Endothelial cell of umbilical vein (primary cell): ENCODE results near the gene CORO7. TPM values are rescaled to one million over a fixed set of nuclear protein-coding genes. Genes with fewer than 3 reads are reported as not detected.

Source experiments
- BruUV-seq: library from RNA; stranded (reverse); fragments of 400-500 nt; replicated peaks from 2 replicates; lab custom pipeline; 2021; lab: Mats Ljungman, UMichigan
- CTCF ChIA-PET: fragments of 300-600, 350-600 bp; sonication (Branson Sonifier 250); formaldehyde crosslinking; loops from one replicate; lab custom pipeline; 2021; ENCODE audit warnings: antibody characterized with exemption, inconsistent platforms; lab: Charles Lee
- POLR2A ChIA-PET: fragments of 300-600, 350-600 bp; sonication (Branson Sonifier 250); formaldehyde crosslinking; loops from one replicate; lab custom pipeline; 2021; ENCODE audit warnings: antibody characterized with exemption, inconsistent platforms; lab: Charles Lee
- DNase-seq: peaks from one replicate; pipeline ENCODE4 v3.0.0-alpha.2; 2011; ENCODE audit warnings: low read depth, low spot score
- FAIRE-seq: peaks from 2 replicates; lab custom pipeline; 2011; peaks lifted over from hg19 to GRCh38; lab: Jason Lieb, UNC
- H2AFZ ChIP-seq: 2 replicates; pipeline ENCODE4 v1.6.0; 2012; ENCODE audit warnings: low read depth, low read length, control low read depth, inconsistent platforms
- H3K27ac ChIP-seq: 2 replicates; pipeline ENCODE4 v1.5.1; 2011; ENCODE audit warnings: low read depth, mild to moderate bottlenecking, control low read depth, low read length, moderate library complexity; ENCODE audit not compliant: insufficient read depth
- H3K27me3 ChIP-seq, 2 experiments: 2 replicates each; pipeline versions ENCODE4 v1.6.0 to v1.6.1; 2011; ENCODE audit warnings: low read length in 2 of 2, mixed read lengths in 1 of 2; ENCODE audit not compliant: control insufficient read depth in 2 of 2, insufficient read depth in 2 of 2
- H3K36me3 ChIP-seq, 2 experiments: 2 replicates in 1 of 2; 3 replicates in 1 of 2; pipeline ENCODE4 v1.5.1; 2011; ENCODE audit warnings: low read length in 2 of 2, mild to moderate bottlenecking in 1 of 2, moderate library complexity in 1 of 2; ENCODE audit not compliant: control insufficient read depth in 2 of 2, insufficient read depth in 2 of 2; ENCODE audit errors: extremely low read depth in 1 of 2
- H3K4me1 ChIP-seq: 3 replicates; pipeline ENCODE4 v1.5.1; 2011; ENCODE audit warnings: mild to moderate bottlenecking, low read length; ENCODE audit not compliant: control insufficient read depth, insufficient read depth; ENCODE audit errors: extremely low read depth
- H3K4me2 ChIP-seq: 2 replicates; pipeline ENCODE4 v1.6.1; 2011; ENCODE audit warnings: low read length, control low read depth, mixed read lengths; ENCODE audit not compliant: insufficient read depth
- H3K4me3 ChIP-seq, 3 experiments: fragments of 200-600 bp in 1 of 3; sonication (generic), shearing (Covaris generic) in 1 of 3; replicated peaks in 1 of 3; 2 replicates each; pipeline ENCODE4 v1.5.1; 2011 to 2016; ENCODE audit warnings: control low read depth in 3 of 3, low read length in 3 of 3, mild to moderate bottlenecking in 2 of 3, inconsistent platforms in 1 of 3, low read depth in 1 of 3, moderate library complexity in 1 of 3; ENCODE audit not compliant: insufficient read depth in 1 of 3
- H3K79me2 ChIP-seq: 2 replicates; pipeline ENCODE4 v1.6.0; 2012; ENCODE audit warnings: low read length, inconsistent platforms; ENCODE audit not compliant: control insufficient read depth, insufficient read depth
- H3K9ac ChIP-seq: replicated peaks from 2 replicates; pipeline ENCODE3; 2011; ENCODE audit warnings: low read length, control low read depth; ENCODE audit not compliant: insufficient read depth; ENCODE audit errors: extremely low read depth
- H3K9me1 ChIP-seq: replicated peaks from 3 replicates; pipeline ENCODE4 v1.6.0; 2011; ENCODE audit warnings: mild to moderate bottlenecking, low read length; ENCODE audit not compliant: control insufficient read depth, insufficient read depth; ENCODE audit errors: extremely low read depth
- H3K9me3 ChIP-seq: replicated peaks from 2 replicates; pipeline ENCODE4 v1.5.1; 2012; ENCODE audit warnings: low read length, inconsistent platforms; ENCODE audit not compliant: control insufficient read depth, insufficient read depth
- H4K20me1 ChIP-seq: replicated peaks from 2 replicates; pipeline ENCODE3; 2011; ENCODE audit warnings: mild to moderate bottlenecking, low read length; ENCODE audit not compliant: control insufficient read depth, insufficient read depth; ENCODE audit errors: extremely low read depth
- CTCF ChIP-seq, 2 donors: IDR thresholded peaks; 1 replicate in 1 of 2; 2 replicates in 1 of 2; pipeline ENCODE4 v1.5.1; 2011; ENCODE audit warnings: low read length in 2 of 2, mild to moderate bottlenecking in 2 of 2, moderate library complexity in 2 of 2, control low read depth in 1 of 2, inconsistent platforms in 1 of 2, low read depth in 1 of 2; ENCODE audit not compliant: insufficient read depth in 1 of 2; ENCODE audit errors: extremely low read depth in 1 of 2
- FOS ChIP-seq: IDR thresholded peaks from 2 replicates; pipeline ENCODE4 v1.6.1; 2011; ENCODE audit warnings: mild to moderate bottlenecking, low read length, moderate library complexity, borderline replicate concordance; ENCODE audit not compliant: insufficient read depth
- GATA2 ChIP-seq: IDR thresholded peaks from 2 replicates; pipeline ENCODE4 v1.7.0; 2011; ENCODE audit warnings: low read depth, mild to moderate bottlenecking, moderate library complexity, mixed read lengths, low read length; ENCODE audit not compliant: insufficient read length, insufficient read depth
- JUN ChIP-seq: IDR thresholded peaks from 2 replicates; pipeline ENCODE4 v1.6.1; 2011; ENCODE audit warnings: borderline replicate concordance, low read depth; ENCODE audit not compliant: insufficient read length, insufficient read depth
- MYC ChIP-seq: IDR thresholded peaks from one replicate; pipeline ENCODE4 v1.6.1; 2011; ENCODE audit warnings: mild to moderate bottlenecking, low read depth, low read length
- POLR2A ChIP-seq: IDR thresholded peaks from 2 replicates; pipeline ENCODE4 v1.6.1; 2012; ENCODE audit warnings: low read depth, mild to moderate bottlenecking, control low read depth, low read length
- POLR2AphosphoS5 ChIP-seq: IDR thresholded peaks from 2 replicates; pipeline ENCODE4 v1.6.1; 2012; ENCODE audit warnings: low read depth, mild to moderate bottlenecking, control low read depth, low read length, moderate library complexity; ENCODE audit not compliant: insufficient read depth
- dilution Hi-C: fragments of 300-500 bp; cut with MboI; formaldehyde crosslinking; loops from one replicate; pipeline ENCODE4 v1.15.0; 2019; ENCODE audit warnings: low sequenced_read_pairs; ENCODE audit not compliant: extremely low pct_ligation_motif_present
- intact Hi-C: fragments of 100-400 bp; cut with micrococcal nuclease; formaldehyde crosslinking; loops from one replicate; pipeline ENCODE4 v1.10.0; 2022
- polyA plus RNA-seq, 4 experiments: library from polyadenylated mRNA; depleted of rRNA in 3 of 4; stranded (reverse) in 3 of 4; unstranded in 1 of 4; fragments of >200 nt; gene quantifications; 2 replicates each; pipeline versions ENCODE4 v1.2.1 to v1.2.3, GENCODE V29; 2011 to 2012; ENCODE audit warnings: missing spikeins in 1 of 4
- total RNA-seq: library from RNA; stranded (reverse); gene quantifications from 2 replicates; pipeline ENCODE4 v1.2.3, GENCODE V29; 2021
- TF ChIP-seq, protein P1 (sequence below): IDR thresholded peaks from 2 replicates; pipeline ENCODE4 v1.6.1; 2011; ENCODE audit not compliant: insufficient read depth, insufficient read length

The CORO7 gene
- total and polyA plus RNA-seq, 2 donors (not counting 3 experiments of a cell fraction or from before 2014, with no cell fraction given) = 42.5 to 72.3 TPM

- no peaks in the 10 kb centered on the region for H3K9me1 ChIP-seq
- no peaks in the 10 kb centered on the region for H4K20me1 ChIP-seq
- dilution Hi-C loops (no loop called here), intact Hi-C loops (no loop called here)
- BruUV-seq = no TSS peak
- H3K79me2 ChIP-seq = no peaks in the 10 kb centered on the region
- H3K4me3 ChIP-seq = no peak overlapping the region
- ChIA-PET POLR2A (interaction anchor here (0.6 kb wide), 1 partner anchor 38 kb away, joined by 3 read pairs; no protein-coding TSS in a partner anchor), CTCF (interaction anchor here (0.6 to 2.5 kb wide), 6 partner anchors 10 to 27 kb away, joined by 3 to 18 read pairs (median 4); no protein-coding TSS in a partner anchor)
- no peaks in the 10 kb centered on the region for H3K9me3 ChIP-seq
- DNase-seq = no peak
- TF ChIP-seq, protein P1, sequence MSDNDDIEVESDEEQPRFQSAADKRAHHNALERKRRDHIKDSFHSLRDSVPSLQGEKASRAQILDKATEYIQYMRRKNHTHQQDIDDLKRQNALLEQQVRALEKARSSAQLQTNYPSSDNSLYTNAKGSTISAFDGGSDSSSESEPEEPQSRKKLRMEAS = no peak
- TF ChIP-seq POLR2A (no peak), MYC (no peak), GATA2 (no peak), JUN (no peak), POLR2AphosphoS5 (no peak), CTCF (IDR thresholded peaks at IDR 0.05; ENCODE audit: extremely low read depth in 1 of 2, insufficient read depth in 1 of 2, low read depth in 1 of 2, low read length in 2 of 2) (no peak), FOS (no peak)
- no peak overlapping the region for H3K9ac ChIP-seq
- no peak overlapping the region for H2AFZ ChIP-seq
- H3K4me2 ChIP-seq = no peak overlapping the region
- H3K27ac ChIP-seq = no peak overlapping the region
- H3K4me1 ChIP-seq = peaks cover 22% of the 10 kb centered on the region
- no peaks in the 10 kb centered on the region for H3K27me3 ChIP-seq
- peaks cover 0 to 18% of the 10 kb centered on the region in 2 experiments for H3K36me3 ChIP-seq
- no peak for FAIRE-seq
Observed at GRCh38 chr16:4386451-4386805, 30.0 kb downstream of the CORO7 start.
